ENCODE results near the gene CDC25C.

Gene CDC25C

DNA sequence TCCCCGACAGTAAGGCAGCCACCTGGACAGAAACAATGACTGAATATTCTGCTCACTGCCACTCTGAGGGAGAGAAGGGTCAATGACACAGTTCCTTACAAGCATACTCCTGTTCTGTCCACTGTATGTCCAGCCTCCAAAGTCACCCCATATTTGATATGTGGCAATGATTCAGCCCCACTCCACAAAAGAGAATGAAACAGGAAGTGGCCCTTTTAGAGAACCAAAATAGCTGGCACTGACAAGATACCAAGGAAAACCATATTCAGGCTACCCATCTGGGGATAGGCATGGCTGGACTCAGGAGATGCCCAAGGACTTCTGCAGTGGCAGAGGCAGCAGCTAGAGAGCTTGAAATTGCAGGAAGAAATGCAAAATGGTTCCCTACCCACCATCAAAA lies 44.4 kb downstream of the CDC25C start:
- DNase-seq (ENCODE audit: low spot score): no peak
- no peak overlapping the region for H3K4me3 ChIP-seq (ENCODE audit: severe bottlenecking)
- no peak for TF ChIP-seq CTCF (IDR thresholded peaks at IDR 0.05; ENCODE audit: poor library complexity, severe bottlenecking)
- H3K27me3 ChIP-seq (ENCODE audit: insufficient read depth, poor library complexity, severe bottlenecking): no peaks in the 10 kb centered on the region
- peaks cover 41% of the 10 kb centered on the region for H3K36me3 ChIP-seq (ENCODE audit: low read depth)
- no peaks in the 10 kb centered on the region for H3K9me3 ChIP-seq (ENCODE audit: severe bottlenecking)
- no peaks in the 10 kb centered on the region for H3K4me1 ChIP-seq (ENCODE audit: insufficient read depth, poor library complexity, severe bottlenecking)
- no peak for ATAC-seq (ENCODE audit: low read depth)
- no peak overlapping the region for H3K27ac ChIP-seq (ENCODE audit: poor library complexity, severe bottlenecking)

DNA sequence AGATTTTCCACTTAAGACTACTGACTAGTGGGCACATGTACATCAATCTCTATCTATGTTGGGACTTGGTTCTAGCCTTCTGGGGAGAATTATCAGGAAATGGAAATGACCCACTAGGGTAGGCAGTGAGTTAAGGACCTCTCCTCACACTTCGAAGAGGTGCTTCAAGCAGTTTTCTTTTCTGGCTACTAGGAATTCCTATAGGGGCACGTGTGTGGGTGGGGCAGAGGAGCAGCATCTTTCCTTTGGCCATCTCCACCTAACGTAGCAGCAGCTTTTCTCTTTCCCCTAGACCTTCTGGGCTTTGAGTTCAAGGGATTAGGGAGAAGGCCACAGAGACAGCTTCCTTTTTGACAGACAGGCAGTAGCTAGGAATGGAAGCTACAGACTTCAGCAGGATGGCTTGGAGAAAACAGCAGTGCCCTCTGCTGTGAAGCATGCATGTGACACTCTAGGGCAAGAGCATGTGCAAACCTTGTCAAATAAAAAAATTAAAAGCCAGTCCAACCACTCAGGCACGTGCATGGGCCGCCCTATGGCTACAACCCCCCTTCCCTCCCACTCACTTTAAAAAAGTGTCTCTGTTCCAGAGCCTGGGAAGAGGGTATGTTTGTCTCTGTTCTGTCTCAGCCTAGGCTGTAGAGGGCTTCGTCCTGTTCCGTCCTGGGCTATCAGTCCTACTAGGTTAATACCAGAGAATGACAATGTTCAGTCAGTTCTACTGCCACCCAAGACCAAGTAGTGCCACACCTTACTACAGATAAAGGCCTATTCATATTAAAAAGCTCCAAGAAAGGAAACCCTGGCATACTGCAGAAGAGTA lies 48.5 kb downstream of the CDC25C start:
- TF ChIP-seq CTCF (IDR thresholded peaks at IDR 0.05; ENCODE audit: poor library complexity, severe bottlenecking): peak; percentile 73
- no peak for DNase-seq (ENCODE audit: low spot score)

DNA sequence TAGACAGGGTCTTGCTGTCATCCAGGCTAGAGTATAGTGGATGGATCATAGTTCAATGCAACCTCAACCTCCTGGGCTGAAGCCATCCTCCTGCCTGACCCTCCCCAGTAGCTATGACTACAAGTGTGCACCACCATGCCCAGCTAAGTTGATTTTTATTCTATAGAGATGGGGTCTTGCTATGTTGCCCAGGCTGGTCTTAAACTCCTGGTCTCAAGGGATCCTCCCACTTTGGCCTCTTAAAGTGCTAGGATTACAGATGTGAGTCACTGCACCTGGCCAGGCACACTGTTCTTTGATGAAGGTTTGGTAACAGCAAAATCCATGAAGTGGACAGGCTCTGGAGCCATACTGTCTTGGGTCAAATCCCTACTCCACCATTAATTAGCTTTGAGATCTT lies 50.7 kb downstream of the CDC25C start:
- Histone ChIP-seq H3K4me1 (ENCODE audit: insufficient read depth, poor library complexity, severe bottlenecking) (no peaks in the 10 kb centered on the region), H3K27me3 (ENCODE audit: insufficient read depth, poor library complexity, severe bottlenecking) (no peaks in the 10 kb centered on the region), H3K4me3 (ENCODE audit: severe bottlenecking) (no peak overlapping the region), H3K36me3 (ENCODE audit: low read depth) (peaks cover 15% of the 10 kb centered on the region; the same call in 1 of the 2 replicates), H3K27ac (ENCODE audit: poor library complexity, severe bottlenecking) (no peak overlapping the region), H3K9me3 (ENCODE audit: severe bottlenecking) (no peaks in the 10 kb centered on the region)
- ATAC-seq (ENCODE audit: low read depth): no peak
- no peak for DNase-seq (ENCODE audit: low spot score)
- TF ChIP-seq CTCF (IDR thresholded peaks at IDR 0.05; ENCODE audit: poor library complexity, severe bottlenecking): no peak

More for the DNA sequence above, 48.5 kb downstream of the CDC25C start:
- Histone ChIP-seq H3K4me3 (ENCODE audit: severe bottlenecking) (no peak overlapping the region), H3K27ac (ENCODE audit: poor library complexity, severe bottlenecking) (no peak overlapping the region), H3K4me1 (ENCODE audit: insufficient read depth, poor library complexity, severe bottlenecking) (no peaks in the 10 kb centered on the region), H3K9me3 (ENCODE audit: severe bottlenecking) (no peaks in the 10 kb centered on the region), H3K27me3 (ENCODE audit: insufficient read depth, poor library complexity, severe bottlenecking) (no peaks in the 10 kb centered on the region), H3K36me3 (ENCODE audit: low read depth) (peaks cover 25% of the 10 kb centered on the region)
- ATAC-seq (ENCODE audit: low read depth): peak; percentile 89

DNA sequence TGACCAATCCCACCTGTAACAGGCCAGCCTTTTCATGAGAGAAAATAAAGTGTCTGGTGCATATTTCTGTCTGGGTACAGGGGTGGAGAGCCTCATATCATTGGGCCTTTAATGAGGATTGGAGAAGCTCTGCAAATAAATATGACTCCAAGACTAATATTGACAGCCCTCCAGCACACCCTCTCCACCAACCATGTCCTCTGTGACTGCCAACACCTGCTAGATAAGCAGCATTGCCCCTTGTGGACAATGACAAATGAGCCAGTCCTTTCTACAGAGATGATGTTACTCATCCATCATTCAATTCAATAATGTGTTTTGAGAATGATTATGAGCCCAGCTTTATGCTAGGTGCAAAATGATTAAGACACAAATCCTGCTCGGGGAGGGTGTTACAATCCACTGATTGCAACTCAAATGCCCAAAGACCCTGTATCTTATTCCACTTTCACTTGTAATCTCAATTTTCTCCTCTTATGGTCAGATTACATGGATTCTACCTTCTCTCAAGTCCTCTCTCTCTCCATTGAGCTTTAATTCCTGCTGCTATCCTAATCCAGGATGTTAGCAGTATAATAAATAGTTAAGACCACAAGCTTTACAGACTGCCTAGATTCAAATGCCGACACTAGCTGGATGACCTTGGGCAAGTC lies 55.1 kb downstream of the CDC25C start:
- no peaks in the 10 kb centered on the region for H3K4me1 ChIP-seq (ENCODE audit: insufficient read depth, poor library complexity, severe bottlenecking)
- no peaks in the 10 kb centered on the region for H3K9me3 ChIP-seq (ENCODE audit: severe bottlenecking)
- ATAC-seq (ENCODE audit: low read depth): no peak
- no peak overlapping the region for H3K4me3 ChIP-seq (ENCODE audit: severe bottlenecking)
- no peak for DNase-seq (ENCODE audit: low spot score)
- no peak overlapping the region for H3K27ac ChIP-seq (ENCODE audit: poor library complexity, severe bottlenecking)
- no peak for TF ChIP-seq CTCF (IDR thresholded peaks at IDR 0.05; ENCODE audit: poor library complexity, severe bottlenecking)
- H3K36me3 ChIP-seq (ENCODE audit: low read depth): no peaks in the 10 kb centered on the region
- H3K27me3 ChIP-seq (ENCODE audit: insufficient read depth, poor library complexity, severe bottlenecking): peaks cover 13% of the 10 kb centered on the region

- no peak overlapping the region for H3K27ac ChIP-seq (ENCODE audit: poor library complexity, severe bottlenecking)
- no peaks in the 10 kb centered on the region for H3K36me3 ChIP-seq (ENCODE audit: low read depth)
- H3K27me3 ChIP-seq (ENCODE audit: insufficient read depth, poor library complexity, severe bottlenecking): peaks cover 13% of the 10 kb centered on the region
- ATAC-seq (ENCODE audit: low read depth) (no peak), DNase-seq (ENCODE audit: low spot score) (no peak)
- no peaks in the 10 kb centered on the region for H3K9me3 ChIP-seq (ENCODE audit: severe bottlenecking)
- no peak for TF ChIP-seq CTCF (IDR thresholded peaks at IDR 0.05; ENCODE audit: poor library complexity, severe bottlenecking)
- H3K4me1 ChIP-seq (ENCODE audit: insufficient read depth, poor library complexity, severe bottlenecking): no peaks in the 10 kb centered on the region
- no peak overlapping the region for H3K4me3 ChIP-seq (ENCODE audit: severe bottlenecking)
These were observed 55.7 kb downstream of the CDC25C start for GRCh38 chr5:138275895-138276294.
